T-cell (primary cell): ENCODE results near the gene PLEKHA8. TPM values are rescaled to one million over a fixed set of nuclear protein-coding genes. Genes with fewer than 3 reads are reported as not detected.
"Not testable (repeated sequence)": the region's sequence is repeated elsewhere in the genome, so short reads cannot be mapped to it uniquely, and the experiment has no call there.

Experiments
- ATAC-seq, 4 experiments: fragments of 200-7000 bp in 3 of 4; fragments of 150-1000 bp in 1 of 4; cut with Tn5 transposase; replicated peaks in 1 of 4; 1 replicate in 3 of 4; 2 replicates in 1 of 4; pipeline ENCODE4 v1.10.0; 2021; ENCODE audit warnings: moderate library complexity in 3 of 4, mild to moderate bottlenecking in 2 of 4, moderate number of reproducible peaks in 1 of 4
- CTCF ChIA-PET, 2 donors: fragments of 300-600 bp; sonication (Branson Sonifier 250); formaldehyde crosslinking; loops; one replicate each; lab custom pipeline; 2022; ENCODE audit warnings: antibody characterized with exemption in 2 of 2; lab: Charles Lee
- POLR2A ChIA-PET, 2 donors: fragments of 300-600 bp; sonication (Branson Sonifier 250); formaldehyde crosslinking; loops; one replicate each; lab custom pipeline; 2022; ENCODE audit warnings: antibody characterized with exemption in 2 of 2; lab: Charles Lee
- DNase-seq, 35 experiments: peaks; one replicate each; pipeline versions ENCODE4 v3.0.0 to v3.0.0-alpha.2; 2013 to 2023
- H3K27ac ChIP-seq: one replicate; pipeline ENCODE4 v1.5.1; 2013; ENCODE audit warnings: low read length
- H3K27me3 ChIP-seq, 2 experiments: replicated peaks in 1 of 2; 1 replicate in 1 of 2; 2 replicates in 1 of 2; pipeline versions ENCODE4 v1.6.1 to v1.7.0; 2013; ENCODE audit warnings: low read length in 1 of 2, mixed read lengths in 1 of 2; ENCODE audit not compliant: control insufficient read depth in 2 of 2, insufficient read depth in 2 of 2; ENCODE audit errors: extremely low read depth in 1 of 2
- H3K36me3 ChIP-seq, 2 donors: 1 replicate in 1 of 2; 2 replicates in 1 of 2; pipeline versions ENCODE4 v1.6.1 to v1.7.0; 2013; ENCODE audit warnings: low read length in 1 of 2; ENCODE audit not compliant: control insufficient read depth in 2 of 2, insufficient read depth in 1 of 2; ENCODE audit errors: extremely low read depth in 1 of 2
- H3K4me1 ChIP-seq, 2 experiments: 1 replicate in 1 of 2; 2 replicates in 1 of 2; pipeline versions ENCODE4 v1.6.1 to v1.7.0; 2013; ENCODE audit warnings: low read length in 2 of 2, mixed read lengths in 1 of 2; ENCODE audit not compliant: insufficient read depth in 2 of 2, control insufficient read depth in 1 of 2; ENCODE audit errors: extremely low read depth in 1 of 2
- H3K4me3 ChIP-seq, 2 donors: 1 replicate in 1 of 2; 2 replicates in 1 of 2; pipeline versions ENCODE4 v1.5.1 to v1.7.0; 2013; ENCODE audit warnings: mild to moderate bottlenecking in 2 of 2, low read length in 1 of 2, moderate library complexity in 1 of 2; ENCODE audit not compliant: control insufficient read depth in 1 of 2; ENCODE audit errors: extremely low read depth in 1 of 2
- H3K9me3 ChIP-seq: 2 replicates; pipeline ENCODE4 v1.7.0; 2013
- H3K27ac Mint-ChIP-seq, 2 donors: one replicate each; pipeline ENCODE4 v1.8.0; 2020 to 2021; ENCODE audit warnings: mild to moderate bottlenecking in 2 of 2, mixed read lengths in 2 of 2
- H3K27me3 Mint-ChIP-seq, 2 donors: one replicate each; pipeline ENCODE4 v1.8.0; 2021 to 2022; ENCODE audit warnings: mixed read lengths in 2 of 2
- H3K36me3 Mint-ChIP-seq: one replicate; pipeline ENCODE4 v1.8.0; 2021; ENCODE audit warnings: mixed read lengths
- H3K4me1 Mint-ChIP-seq, 3 donors: one replicate each; pipeline ENCODE4 v1.8.0; 2020 to 2022; ENCODE audit warnings: mixed read lengths in 3 of 3, mild to moderate bottlenecking in 1 of 3
- H3K4me3 Mint-ChIP-seq, 3 donors: one replicate each; pipeline ENCODE4 v1.8.0; 2020 to 2022; ENCODE audit warnings: mild to moderate bottlenecking in 3 of 3, mixed read lengths in 3 of 3, moderate library complexity in 3 of 3
- H3K9me3 Mint-ChIP-seq, 3 donors: one replicate each; pipeline ENCODE4 v1.8.0; 2020 to 2022; ENCODE audit warnings: mixed read lengths in 3 of 3
- WGBS: methylation state at CpG from one replicate; pipeline ENCODE4 v1.1.5; 2013; ENCODE audit warnings: missing lambda C conversion rate; ENCODE audit not compliant: insufficient coverage; 5-methylcytosine and 5-hydroxymethylcytosine counted together
- total RNA-seq, 35 experiments: library from RNA in 6 of 35; stranded (reverse) in 6 of 35; fragments of 120-200 nt in 1 of 35; gene quantifications; one replicate each; pipeline versions ENCODE4 v1.2.1 to v1.2.4 and lab custom pipeline; 2013 to 2026

Gene PLEKHA8
- total RNA-seq, 5 donors from 2014 or later (not counting 1 experiment from before 2014, with no cell fraction given) = 8.6 to 11.2 (median 9.9) TPM

GRCh38 chr7:30061786-30062185 lies 33.6 kb downstream of the PLEKHA8 start:
- ATAC-seq (peak; percentile 79 to 96 (median 88)), DNase-seq (peak in 34 of 35 experiments; percentile 2 to 61 (median 36))
- H3K36me3 Mint-ChIP-seq = peaks cover 30% of the 10 kb centered on the region
- H3K27ac ChIP-seq, H3K4me3 ChIP-seq, H3K27ac Mint-ChIP-seq, H3K9me3 Mint-ChIP-seq, H3K4me3 Mint-ChIP-seq, H3K9me3 ChIP-seq, H3K27me3 Mint-ChIP-seq, H3K4me1 ChIP-seq, H3K27me3 ChIP-seq: not testable (repeated sequence)
- ChIA-PET CTCF (interaction anchor here (0.6 to 2.0 kb wide), 23 partner anchors 9 to 1140 kb away, joined by 3 to 16 read pairs (median 5); partner anchors contain the start of gene PLEKHA8 (in 1 of the 2)), POLR2A (interaction anchor here in 1 of 2 donors (0.7 kb wide), 1 partner anchor 32 kb away, joined by 3 read pairs; no protein-coding TSS in a partner anchor)
- peaks cover 0 to 11% (median 5%) of the 10 kb centered on the region in 3 donors for H3K4me1 Mint-ChIP-seq
- WGBS = no CpG with 5 or more reads among the region's 3 CpGs
- H3K36me3 ChIP-seq = peaks cover 0 to 12% of the 10 kb centered on the region in 2 donors

- no peaks in the 10 kb centered on the region for H3K9me3 Mint-ChIP-seq
- peaks cover 27% of the 10 kb centered on the region for H3K36me3 Mint-ChIP-seq
- POLR2A ChIA-PET = no interaction called here
- ATAC-seq (peak in 3 of 4 experiments; percentile 40 to 63 (median 62)), DNase-seq (peak in 1 of 35 experiments; percentile 44)
- Histone ChIP-seq H3K9me3 (no peaks in the 10 kb centered on the region), H3K27ac (no peak overlapping the region), H3K4me3 (no peak overlapping the region), H3K27me3 (no peaks in the 10 kb centered on the region), H3K4me1 (no peaks in the 10 kb centered on the region), H3K36me3 (peaks cover 0 to 12% of the 10 kb centered on the region in 2 donors)
- CTCF ChIA-PET = interaction anchor here (0.6 to 2.0 kb wide), 11 partner anchors 12 to 502 kb away, joined by 3 to 11 read pairs (median 4); no protein-coding TSS in a partner anchor
- no peak overlapping the region for H3K4me3 Mint-ChIP-seq
- H3K27me3 Mint-ChIP-seq = no peaks in the 10 kb centered on the region
- no peak overlapping the region for H3K27ac Mint-ChIP-seq
- H3K4me1 Mint-ChIP-seq = peaks cover 0 to 11% (median 5%) of the 10 kb centered on the region in 3 donors
- no CpG with 5 or more reads among the region's 1 CpG for WGBS
These were observed 34.4 kb downstream of the PLEKHA8 start for GRCh38 chr7:30062587-30062986.

GRCh38 chr7:30065746-30066145 lies 37.5 kb downstream of the PLEKHA8 start:
- Mint-ChIP-seq H3K4me3 (no peak overlapping the region), H3K9me3 (no peaks in the 10 kb centered on the region), H3K36me3 (peaks cover 29% of the 10 kb centered on the region), H3K4me1 (peaks cover 0 to 11% (median 5%) of the 10 kb centered on the region in 3 donors), H3K27me3 (no peaks in the 10 kb centered on the region), H3K27ac (no peak overlapping the region)
- Histone ChIP-seq H3K4me3 (no peak overlapping the region), H3K9me3 (no peaks in the 10 kb centered on the region), H3K36me3 (peaks cover 0 to 15% of the 10 kb centered on the region in 2 donors), H3K4me1 (no peaks in the 10 kb centered on the region), H3K27me3 (no peaks in the 10 kb centered on the region), H3K27ac (no peak overlapping the region)
- DNase-seq = no peak
- ChIA-PET CTCF (interaction anchor here (0.6 to 0.7 kb wide), 4 partner anchors 61 to 610 kb away, joined by 3 to 8 read pairs (median 4); no protein-coding TSS in a partner anchor), POLR2A (no interaction called here)
- 81% methylated on average over 3 of the region's 3 CpGs for WGBS
- ATAC-seq = no peak

- H3K27me3 Mint-ChIP-seq = no peaks in the 10 kb centered on the region
- no peak overlapping the region for H3K4me3 ChIP-seq
- no peaks in the 10 kb centered on the region for H3K9me3 Mint-ChIP-seq
- H3K9me3 ChIP-seq = no peaks in the 10 kb centered on the region
- ChIA-PET CTCF (interaction anchor here in 1 of 2 donors (0.6 kb wide), 1 partner anchor 427 kb away, joined by 3 read pairs; no protein-coding TSS in a partner anchor), POLR2A (no interaction called here)
- DNase-seq (no peak), ATAC-seq (no peak)
- no peak overlapping the region for H3K27ac ChIP-seq
- peaks cover 35% of the 10 kb centered on the region for H3K36me3 Mint-ChIP-seq
- H3K27ac Mint-ChIP-seq = no peak overlapping the region
- no peaks in the 10 kb centered on the region for H3K4me1 ChIP-seq
- 90% methylated on average over 1 of the region's 1 CpG for WGBS
- no peak overlapping the region for H3K4me3 Mint-ChIP-seq
- H3K4me1 Mint-ChIP-seq = peaks cover 0 to 4% (median 0%) of the 10 kb centered on the region in 3 donors
- no peaks in the 10 kb centered on the region for H3K27me3 ChIP-seq
- H3K36me3 ChIP-seq = peaks cover 0 to 21% of the 10 kb centered on the region in 2 donors
These were observed 38.5 kb downstream of the PLEKHA8 start for GRCh38 chr7:30066687-30067086.

GRCh38 chr7:30068117-30068516 lies 39.9 kb downstream of the PLEKHA8 start:
- Histone ChIP-seq H3K9me3 (no peaks in the 10 kb centered on the region), H3K4me1 (no peaks in the 10 kb centered on the region), H3K4me3 (no peak overlapping the region), H3K27me3 (no peaks in the 10 kb centered on the region), H3K36me3 (peaks cover 0 to 23% of the 10 kb centered on the region in 2 donors), H3K27ac (no peak overlapping the region)
- ChIA-PET POLR2A (no interaction called here), CTCF (interaction anchor here in 1 of 2 donors (0.6 kb wide), 1 partner anchor 391 kb away, joined by 8 read pairs; no protein-coding TSS in a partner anchor)
- DNase-seq (no peak), ATAC-seq (no peak)
- Mint-ChIP-seq H3K4me1 (no peaks in the 10 kb centered on the region), H3K4me3 (no peak overlapping the region), H3K27me3 (no peaks in the 10 kb centered on the region), H3K9me3 (no peaks in the 10 kb centered on the region), H3K27ac (no peak overlapping the region), H3K36me3 (peaks cover 37% of the 10 kb centered on the region)

GRCh38 chr7:30069096-30069867 lies 41.1 kb downstream of the PLEKHA8 start:
- Histone ChIP-seq H3K27ac (no peak overlapping the region), H3K27me3 (no peaks in the 10 kb centered on the region), H3K36me3 (peaks cover 0 to 20% of the 10 kb centered on the region in 2 donors), H3K9me3 (no peaks in the 10 kb centered on the region), H3K4me3 (no peak overlapping the region), H3K4me1 (no peaks in the 10 kb centered on the region)
- H3K27ac Mint-ChIP-seq = no peak overlapping the region
- DNase-seq (no peak), ATAC-seq (no peak)
- no peaks in the 10 kb centered on the region for H3K4me1 Mint-ChIP-seq
- H3K4me3 Mint-ChIP-seq = no peak overlapping the region
- H3K27me3 Mint-ChIP-seq = no peaks in the 10 kb centered on the region
- H3K9me3 Mint-ChIP-seq = no peaks in the 10 kb centered on the region
- POLR2A ChIA-PET = no interaction called here
- CTCF ChIA-PET = no interaction called here
- peaks cover 25% of the 10 kb centered on the region for H3K36me3 Mint-ChIP-seq
- 77% methylated on average over 2 of the region's 5 CpGs for WGBS
